Measurements from ENCODE around the gene DCDC2.
"Not testable (repeated sequence)": the region's sequence is repeated elsewhere in the genome, so short reads cannot be mapped to it uniquely, and the experiment has no call there.

The DCDC2 gene

DNA sequence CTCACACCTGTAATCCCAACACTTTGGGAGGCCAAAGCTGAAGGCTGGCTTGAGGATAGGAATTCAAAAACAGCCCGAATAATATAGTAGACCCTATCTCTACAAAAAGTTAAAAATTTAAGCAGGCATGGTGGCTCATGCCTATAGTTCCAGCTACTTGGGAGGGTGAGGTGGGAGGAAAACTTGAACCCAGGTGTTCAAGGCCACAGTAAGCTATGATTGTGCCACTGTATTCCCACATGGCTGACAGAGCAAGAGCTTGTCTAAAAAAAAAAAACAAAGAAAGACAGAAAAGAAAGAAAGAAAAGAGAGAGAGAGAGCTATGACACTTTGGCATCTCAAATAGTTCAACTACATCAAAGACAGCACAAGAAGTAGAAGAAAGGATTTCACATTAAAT lies 33.2 kb downstream of the DCDC2 start:
- DNase-seq (ENCODE audit: low read depth): no peak

GRCh38 chr6:24323632-24324337 lies 34.1 kb downstream of the DCDC2 start:
- DNase-seq (ENCODE audit: low read depth): peak; percentile 40

- no peak for DNase-seq (ENCODE audit: low read depth)
These were observed 34.9 kb downstream of the DCDC2 start for GRCh38 chr6:24322924-24323323.

DNA sequence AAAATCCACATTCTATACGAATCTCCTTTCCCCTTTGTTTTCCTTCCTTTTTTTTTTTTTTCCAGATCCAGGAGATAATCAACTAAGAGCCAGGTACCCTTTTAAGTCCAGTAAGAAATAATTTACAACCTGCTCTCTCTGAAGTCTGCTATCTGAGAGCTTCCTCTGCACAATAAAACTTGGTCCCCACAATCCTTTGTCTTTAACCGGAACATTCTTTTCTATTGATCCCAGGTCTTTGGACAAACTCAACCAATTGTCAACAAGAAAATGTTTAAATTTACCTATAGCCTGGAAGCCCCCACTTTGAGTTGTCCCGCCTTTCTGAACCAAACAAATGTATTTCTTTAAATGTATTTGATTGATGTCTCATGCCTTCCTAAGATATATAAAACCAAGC lies 35.4 kb downstream of the DCDC2 start:
- DNase-seq (ENCODE audit: low read depth): not testable (repeated sequence)

DNA sequence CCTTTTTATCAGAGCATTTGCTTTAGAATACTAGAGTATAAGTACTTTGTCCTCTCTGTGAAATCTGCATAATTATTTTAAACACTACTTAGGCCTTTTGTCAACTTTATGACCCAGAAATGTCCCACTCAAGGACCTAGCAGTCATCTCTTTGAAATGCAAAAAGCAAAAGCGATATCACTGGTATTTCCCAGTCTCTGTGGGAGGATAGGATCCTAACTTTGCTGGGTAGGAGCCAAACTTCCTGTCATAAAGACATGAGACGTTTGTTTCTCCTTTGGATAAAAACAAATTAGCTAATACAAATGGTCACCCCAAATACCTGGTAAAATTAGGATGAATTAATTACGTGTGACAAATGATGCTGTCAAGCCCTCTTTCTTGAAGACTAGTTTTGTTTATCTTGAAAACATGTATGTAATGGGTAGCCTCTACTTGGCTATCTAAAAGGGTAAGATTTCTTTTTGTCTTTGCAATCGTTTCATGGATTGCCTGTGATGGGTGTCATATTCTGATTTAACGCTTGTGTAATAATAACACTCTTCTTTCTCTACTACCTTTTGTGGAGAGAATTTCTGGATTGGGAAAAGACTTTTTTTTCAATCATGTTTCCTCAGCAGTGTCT lies 36.2 kb downstream of the DCDC2 start:
- peak; percentile 33 for DNase-seq (ENCODE audit: low read depth)

- DNase-seq (ENCODE audit: low read depth): peak; percentile 80
These were observed 44.4 kb downstream of the DCDC2 start for GRCh38 chr6:24313251-24314141.

GRCh38 chr6:24311775-24312174 lies 46.1 kb downstream of the DCDC2 start:
- not testable (repeated sequence) for DNase-seq (ENCODE audit: low read depth)

GRCh38 chr6:24307881-24308280 lies 50.0 kb downstream of the DCDC2 start:
- DNase-seq (ENCODE audit: low read depth): peak; percentile 15

DNA sequence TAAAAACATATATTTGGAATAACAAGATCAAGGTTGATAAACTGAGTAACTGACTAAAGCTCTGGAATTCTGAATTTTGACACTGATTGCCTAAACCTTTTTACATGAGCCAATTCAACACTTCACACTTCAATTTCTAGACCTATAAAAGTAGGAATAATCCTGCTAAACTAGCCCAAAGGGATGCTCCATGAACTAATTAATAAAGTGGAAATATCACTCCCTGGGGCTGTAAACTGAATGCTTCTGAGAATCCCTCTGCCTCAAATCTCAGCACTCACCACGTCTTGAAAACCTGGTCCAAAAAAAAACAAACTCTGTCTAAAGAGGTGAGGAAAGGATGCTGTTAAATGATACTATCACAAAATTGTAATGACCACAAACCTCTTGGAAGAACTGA lies 50.9 kb downstream of the DCDC2 start:
- no peak for DNase-seq (ENCODE audit: low read depth)

GRCh38 chr6:24306038-24306437 lies 51.8 kb downstream of the DCDC2 start:
- DNase-seq (ENCODE audit: low read depth): no peak

DNA sequence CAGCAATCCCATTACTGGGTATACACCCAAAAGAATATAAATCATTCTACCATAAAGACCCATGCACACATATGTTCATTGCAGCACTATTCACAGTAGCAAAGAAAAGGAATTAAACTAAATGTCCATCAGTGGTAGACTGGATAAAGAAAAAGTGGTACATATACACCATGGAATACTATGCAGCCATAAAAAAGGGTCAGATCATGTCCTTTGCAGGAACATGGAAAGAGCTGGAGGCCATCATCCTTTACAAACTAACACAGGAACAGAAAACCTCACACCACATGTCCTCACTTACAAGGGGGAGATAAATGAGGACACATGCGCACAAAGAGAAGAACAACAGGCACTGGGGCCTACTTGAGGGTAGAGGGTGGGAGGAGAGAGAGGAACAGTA lies 60.9 kb downstream of the DCDC2 start:
- DNase-seq (ENCODE audit: low read depth): no peak

DNA sequence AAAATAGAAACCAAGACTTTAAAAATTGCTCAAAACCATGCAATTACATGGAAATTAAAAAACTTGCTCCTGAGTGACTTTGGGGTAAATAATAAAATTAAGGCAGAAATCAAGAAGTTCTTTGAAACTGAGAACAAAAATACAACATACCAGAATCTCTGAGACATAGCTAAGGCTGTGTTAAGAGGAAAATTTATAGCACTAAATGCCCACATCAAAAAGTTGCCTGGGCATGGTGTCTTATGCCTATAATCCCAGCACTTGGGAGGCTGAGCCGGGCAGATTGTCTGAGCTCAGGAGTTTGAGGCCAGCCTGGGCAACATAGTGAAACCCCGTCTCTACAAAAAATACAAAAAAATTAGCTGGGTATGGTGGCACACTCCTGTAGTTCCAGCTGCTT lies 64.0 kb downstream of the DCDC2 start:
- DNase-seq (ENCODE audit: low read depth): not testable (repeated sequence)

GRCh38 chr6:24287239-24287638 lies 70.6 kb downstream of the DCDC2 start:
- DNase-seq (ENCODE audit: low read depth): no peak

DNA sequence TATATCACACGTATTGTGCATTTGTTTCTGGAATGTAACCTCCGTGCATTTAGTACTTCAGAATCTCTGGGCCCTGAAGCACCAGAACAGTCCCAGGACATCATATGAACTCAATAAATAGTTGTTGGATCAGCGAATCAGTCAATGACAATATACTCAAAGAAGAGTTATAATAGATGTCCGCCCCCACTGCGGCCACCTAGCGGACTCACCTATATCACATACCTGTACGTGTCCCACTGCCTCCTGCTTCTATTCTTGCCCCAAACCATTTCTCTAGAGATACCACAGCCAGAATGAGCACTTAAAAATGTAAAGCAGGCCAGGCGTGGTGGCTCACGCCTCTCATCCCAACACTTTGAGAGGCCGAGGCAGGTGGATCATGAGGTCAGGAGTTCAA lies 73.9 kb downstream of the DCDC2 start:
- DNase-seq (ENCODE audit: low read depth): no peak

DNA sequence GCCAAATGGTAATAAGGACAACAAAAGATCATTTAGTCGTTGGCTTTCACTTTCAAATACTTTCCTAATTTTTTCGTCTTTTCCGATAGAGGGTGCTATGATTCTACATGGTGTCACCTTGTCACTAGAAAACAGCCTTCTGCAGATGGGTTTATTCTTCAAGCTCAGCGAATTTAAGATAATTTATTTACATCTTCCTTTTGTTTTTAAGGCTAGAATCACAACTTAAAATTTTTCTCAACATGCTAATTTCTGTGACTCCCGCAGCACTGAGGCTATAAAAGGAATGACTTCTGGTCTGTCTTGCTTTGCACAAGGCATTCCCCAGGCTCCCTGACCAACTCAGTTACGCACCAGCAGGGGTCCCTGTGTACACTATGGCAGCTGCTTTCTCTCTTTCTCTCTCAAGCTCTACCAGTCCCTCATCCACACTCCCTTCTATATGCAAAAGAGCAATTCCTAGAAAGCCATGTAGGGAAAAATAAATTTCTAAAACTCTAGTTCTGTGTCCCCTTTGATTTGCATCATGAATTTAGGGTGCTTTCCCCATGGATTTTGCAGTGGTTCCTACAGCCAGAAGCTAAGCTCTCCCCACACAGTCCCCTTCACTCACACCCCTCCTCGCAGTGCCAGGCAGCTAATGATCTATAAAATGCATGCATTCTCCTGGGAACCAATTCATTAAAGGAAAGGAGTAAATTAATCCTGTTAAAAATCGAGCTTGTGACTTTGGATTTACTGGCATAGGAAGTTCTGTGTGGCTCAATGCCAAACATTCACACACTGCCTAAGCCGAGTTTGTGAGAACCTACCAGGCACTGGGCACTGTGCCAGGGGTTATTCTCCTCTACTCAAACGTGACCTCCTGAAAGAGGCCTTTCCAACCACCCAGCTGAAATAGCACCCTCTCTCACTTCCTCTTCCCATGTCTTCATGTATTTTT lies 74.5 kb downstream of the DCDC2 start:
- peak; percentile 86 for DNase-seq (ENCODE audit: low read depth)

GRCh38 chr6:24274441-24275083 lies 83.3 kb downstream of the DCDC2 start:
- peak; percentile 8 for DNase-seq (ENCODE audit: low read depth)

- peak; percentile 43 for DNase-seq (ENCODE audit: low read depth)
These were observed 84.6 kb downstream of the DCDC2 start for GRCh38 chr6:24273096-24273870.

DNA sequence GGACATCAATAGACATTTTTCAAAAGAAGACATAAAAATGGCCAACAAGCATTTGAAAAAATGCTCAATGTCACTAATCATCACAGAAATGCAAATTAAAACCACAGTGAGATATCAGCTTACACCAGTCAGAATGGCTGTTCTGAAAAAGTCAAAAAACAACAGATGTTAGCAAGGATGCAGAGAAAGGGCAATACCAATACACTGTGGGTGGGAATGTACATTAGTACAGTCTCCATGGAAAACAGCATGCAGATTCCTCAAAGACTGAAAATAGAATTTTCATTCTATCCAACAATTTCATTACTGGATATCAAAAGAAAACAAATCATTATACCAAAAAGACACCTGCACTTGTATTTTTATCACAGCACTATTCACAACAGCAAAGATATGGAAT lies 85.3 kb downstream of the DCDC2 start:
- no peak for DNase-seq (ENCODE audit: low read depth)

DNA sequence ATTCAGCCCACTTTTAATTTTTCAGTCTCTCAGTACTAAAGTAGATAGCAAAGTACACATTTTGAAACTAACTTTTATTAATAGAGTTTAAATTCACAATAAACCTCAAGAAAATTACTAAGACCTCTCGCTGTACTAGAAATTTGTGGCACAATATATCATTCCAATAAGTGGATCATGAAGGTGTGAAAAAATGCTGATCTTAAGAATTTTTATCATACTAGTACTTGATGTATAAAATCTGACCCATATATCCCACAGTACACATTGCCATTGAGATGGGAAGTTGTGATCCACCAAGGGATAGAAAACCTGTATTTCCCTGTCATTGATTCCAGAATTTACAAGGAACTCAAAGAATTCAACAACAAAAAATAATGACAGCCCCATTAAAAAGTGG lies 85.7 kb downstream of the DCDC2 start:
- no peak for DNase-seq (ENCODE audit: low read depth)

- DNase-seq (ENCODE audit: low read depth): no peak
These were observed 87.8 kb downstream of the DCDC2 start for GRCh38 chr6:24270011-24270410.
